A673 (cell line): ENCODE data around the gene SMIM10L2A.

Experiments
- EZH2 ChIP-seq: fragments of 200-600 bp; sonication (generic); IDR thresholded peaks from 2 replicates; pipeline ENCODE4 v1.6.1; 2017; ENCODE audit warnings: borderline replicate concordance, low read depth, mild to moderate bottlenecking, mixed read lengths, antibody characterized with exemption, low read length; ENCODE audit not compliant: poor library complexity, severe bottlenecking
- TF ChIP-seq, protein P1 (sequence below): fragments of 300-800, 200-600 bp; sonication (generic); conservative IDR thresholded peaks from 2 replicates; pipeline ENCODE4 v1.5.1; 2017; ENCODE audit warnings: low read depth, mild to moderate bottlenecking, antibody characterized with exemption, low read length, moderate library complexity, mixed read lengths

DNA sequence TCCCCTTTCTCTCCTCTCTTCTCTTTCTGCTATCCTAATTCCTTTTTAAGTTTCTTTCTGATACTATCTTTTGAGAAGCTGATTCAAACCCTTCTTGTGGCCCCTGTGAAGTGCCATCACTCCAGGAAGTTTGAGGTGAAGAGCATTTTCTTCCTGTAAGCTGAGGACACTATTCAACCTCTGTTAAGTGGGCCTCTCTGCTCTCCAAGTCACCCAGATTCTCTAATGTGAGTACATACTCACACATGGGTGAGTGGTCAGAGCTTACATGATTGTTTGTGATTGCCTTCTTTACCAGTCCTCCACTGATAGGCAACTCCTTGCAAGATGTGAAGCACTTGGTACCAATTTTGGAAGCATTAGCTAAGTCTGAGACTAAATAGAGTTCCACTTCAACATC, 18.4 kb upstream of the SMIM10L2A start:
- TF ChIP-seq, protein P1, sequence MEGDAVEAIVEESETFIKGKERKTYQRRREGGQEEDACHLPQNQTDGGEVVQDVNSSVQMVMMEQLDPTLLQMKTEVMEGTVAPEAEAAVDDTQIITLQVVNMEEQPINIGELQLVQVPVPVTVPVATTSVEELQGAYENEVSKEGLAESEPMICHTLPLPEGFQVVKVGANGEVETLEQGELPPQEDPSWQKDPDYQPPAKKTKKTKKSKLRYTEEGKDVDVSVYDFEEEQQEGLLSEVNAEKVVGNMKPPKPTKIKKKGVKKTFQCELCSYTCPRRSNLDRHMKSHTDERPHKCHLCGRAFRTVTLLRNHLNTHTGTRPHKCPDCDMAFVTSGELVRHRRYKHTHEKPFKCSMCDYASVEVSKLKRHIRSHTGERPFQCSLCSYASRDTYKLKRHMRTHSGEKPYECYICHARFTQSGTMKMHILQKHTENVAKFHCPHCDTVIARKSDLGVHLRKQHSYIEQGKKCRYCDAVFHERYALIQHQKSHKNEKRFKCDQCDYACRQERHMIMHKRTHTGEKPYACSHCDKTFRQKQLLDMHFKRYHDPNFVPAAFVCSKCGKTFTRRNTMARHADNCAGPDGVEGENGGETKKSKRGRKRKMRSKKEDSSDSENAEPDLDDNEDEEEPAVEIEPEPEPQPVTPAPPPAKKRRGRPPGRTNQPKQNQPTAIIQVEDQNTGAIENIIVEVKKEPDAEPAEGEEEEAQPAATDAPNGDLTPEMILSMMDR = no peak
- no peak for TF ChIP-seq EZH2
